ENCODE results near the gene DRC3.

The DRC3 gene

DNA sequence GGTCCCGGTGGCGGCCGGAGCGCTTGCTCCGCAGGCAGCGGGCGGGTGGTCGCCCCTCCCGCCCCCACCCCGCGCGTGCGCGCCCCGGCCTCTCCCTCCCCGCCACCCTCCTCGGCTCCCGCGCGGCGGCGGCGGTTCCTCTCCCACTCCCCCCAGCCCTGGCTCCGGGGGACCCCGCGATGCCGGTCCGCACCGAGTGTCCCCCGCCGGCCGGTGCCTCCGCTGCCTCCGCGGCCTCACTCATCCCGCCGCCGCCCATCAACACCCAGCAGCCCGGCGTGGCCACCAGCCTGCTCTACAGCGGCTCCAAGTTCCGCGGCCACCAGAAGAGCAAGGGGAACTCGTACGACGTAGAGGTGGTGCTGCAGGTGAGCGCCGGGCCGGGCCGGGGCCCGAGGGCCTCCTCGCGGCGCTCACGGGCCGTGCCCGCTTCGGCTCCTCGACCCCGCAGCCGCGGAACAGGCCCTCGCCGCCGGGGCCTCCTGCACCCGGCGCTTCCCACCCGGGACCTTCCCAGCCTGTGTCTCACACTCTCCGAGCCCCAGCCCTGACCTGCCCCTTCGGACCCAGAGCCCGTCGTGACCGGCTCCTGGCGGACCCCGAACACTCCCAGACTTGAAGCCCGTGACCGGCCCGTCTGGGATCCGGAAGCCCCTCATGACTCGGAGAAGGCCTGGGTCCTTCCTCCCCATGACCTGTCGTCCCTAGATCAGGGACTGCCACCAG, 67.0 kb downstream of the DRC3 start:
- peak overlapping the region; percentile 90 for H2AFZ ChIP-seq (ENCODE audit: low read length)
- peak overlapping the region; percentile 89 for H3K4me2 ChIP-seq (ENCODE audit: insufficient read depth, low read length, poor library complexity, severe bottlenecking)
- H4K91ac ChIP-seq (ENCODE audit: low read depth, low read length, poor library complexity): peak overlapping the region; percentile 34
- H3K36me3 ChIP-seq (replicated peaks in 1 of 2; ENCODE audit: control insufficient read depth in 2 of 2, insufficient read depth in 2 of 2, low read length in 2 of 2): peaks cover 0 to 3% of the 10 kb centered on the region in 2 donors
- no peak overlapping the region for H2BK5ac ChIP-seq (ENCODE audit: low read length)
- WGBS, 2 donors (ENCODE audit: extremely low coverage in 2 of 2, insufficient read length in 2 of 2, insufficient replicate concordance in 1 of 2): no CpG with 5 or more reads among the region's 81 CpGs
- H3K27ac ChIP-seq (replicated peaks; ENCODE audit: low read length): no peak overlapping the region
- no peak overlapping the region for H2BK12ac ChIP-seq (ENCODE audit: low read length)
- peak overlapping the region; percentile 84 for H3K9ac ChIP-seq (ENCODE audit: low read depth, low read length, poor library complexity)
- peak overlapping the region; percentile 98 for H3K18ac ChIP-seq (ENCODE audit: low read length)
- no peak overlapping the region for H3K4ac ChIP-seq (ENCODE audit: low read length)
- H3K9me3 ChIP-seq (replicated peaks in 1 of 2; ENCODE audit: control insufficient read depth in 2 of 2, insufficient read depth in 1 of 2, low read depth in 1 of 2, low read length in 2 of 2): no peaks in the 10 kb centered on the region
- peaks cover 6% of the 10 kb centered on the region for H3K79me1 ChIP-seq (ENCODE audit: low read depth, low read length)
- H3K27me3 ChIP-seq (ENCODE audit: control insufficient read depth in 3 of 3, insufficient read depth in 3 of 3, low read depth in 1 of 3, low read length in 3 of 3): peaks cover 0 to 2% (median 0%) of the 10 kb centered on the region in 3 experiments
- peak overlapping the region; percentile 43 for H2BK120ac ChIP-seq (ENCODE audit: low read depth, low read length)
- H3K23ac ChIP-seq (ENCODE audit: low read depth, low read length, poor library complexity): peak overlapping the region; percentile 90
- peak overlapping the region; percentile 98 for H3K14ac ChIP-seq (ENCODE audit: low read length)
- no peak overlapping the region for H2AK5ac ChIP-seq (ENCODE audit: low read depth, low read length)
- no peak overlapping the region for H4K8ac ChIP-seq (ENCODE audit: low read depth, low read length)
- DNase-seq (ENCODE audit: low spot score): peak; percentile 18
- H2BK15ac ChIP-seq (ENCODE audit: low read length): no peak overlapping the region
- peaks cover 13 to 17% of the 10 kb centered on the region in 2 donors for H3K4me1 ChIP-seq (ENCODE audit: control insufficient read depth in 2 of 2, insufficient read depth in 1 of 2, low read depth in 1 of 2, low read length in 2 of 2)
- peak overlapping the region; percentile 72 to 94 for H3K4me3 ChIP-seq (ENCODE audit: low read length in 2 of 2)

DNA sequence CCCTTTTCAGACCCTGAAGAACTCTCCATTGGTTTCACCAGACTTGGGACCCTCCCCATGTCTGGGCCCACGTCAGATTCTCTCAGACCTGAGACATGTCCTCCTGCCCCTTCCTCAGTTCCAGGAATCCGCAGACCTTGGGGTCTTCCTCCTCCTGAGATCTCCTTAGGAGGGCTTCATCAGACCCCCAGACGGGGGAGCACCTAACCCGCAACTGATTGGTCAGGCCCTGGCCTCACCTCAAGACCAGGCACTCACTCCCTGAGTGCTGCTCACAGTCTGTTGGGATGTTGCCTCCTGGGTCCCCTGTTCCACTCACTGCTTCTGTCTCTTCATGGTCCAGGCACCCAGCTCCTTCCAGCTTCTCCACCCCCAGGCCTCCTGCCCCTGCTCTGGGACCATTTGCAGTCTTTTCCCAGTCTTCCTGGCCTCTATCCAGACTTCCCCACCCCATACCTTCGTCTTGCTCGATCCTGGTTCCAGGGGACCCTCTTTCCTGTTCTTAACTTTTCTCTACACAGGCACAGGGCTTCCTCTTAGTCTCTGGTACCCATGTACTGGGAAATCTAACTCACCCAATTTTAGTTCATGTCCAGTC, 67.7 kb downstream of the DRC3 start:
- H2BK12ac ChIP-seq (ENCODE audit: low read length): no peak overlapping the region
- no peak overlapping the region for H3K27ac ChIP-seq (replicated peaks; ENCODE audit: low read length)
- peaks cover 6% of the 10 kb centered on the region for H3K79me1 ChIP-seq (ENCODE audit: low read depth, low read length)
- peak overlapping the region; percentile 90 for H2AFZ ChIP-seq (ENCODE audit: low read length)
- no peak overlapping the region for H4K91ac ChIP-seq (ENCODE audit: low read depth, low read length, poor library complexity)
- no peak overlapping the region for H3K23ac ChIP-seq (ENCODE audit: low read depth, low read length, poor library complexity)
- peaks cover 13 to 17% of the 10 kb centered on the region in 2 donors for H3K4me1 ChIP-seq (ENCODE audit: control insufficient read depth in 2 of 2, insufficient read depth in 1 of 2, low read depth in 1 of 2, low read length in 2 of 2)
- H2BK120ac ChIP-seq (ENCODE audit: low read depth, low read length): no peak overlapping the region
- DNase-seq (ENCODE audit: low spot score): no peak
- no CpG with 5 or more reads among the region's 6 CpGs for WGBS, 2 donors (ENCODE audit: extremely low coverage in 2 of 2, insufficient read length in 2 of 2, insufficient replicate concordance in 1 of 2)
- H3K4me3 ChIP-seq (ENCODE audit: low read length in 2 of 2): peak overlapping the region; percentile 72 to 94
- no peaks in the 10 kb centered on the region for H3K9me3 ChIP-seq (replicated peaks in 1 of 2; ENCODE audit: control insufficient read depth in 2 of 2, insufficient read depth in 1 of 2, low read depth in 1 of 2, low read length in 2 of 2)
- no peak overlapping the region for H4K8ac ChIP-seq (ENCODE audit: low read depth, low read length)
- peaks cover 0 to 2% (median 0%) of the 10 kb centered on the region in 3 experiments for H3K27me3 ChIP-seq (ENCODE audit: control insufficient read depth in 3 of 3, insufficient read depth in 3 of 3, low read depth in 1 of 3, low read length in 3 of 3)
- peak overlapping the region; percentile 84 for H3K9ac ChIP-seq (ENCODE audit: low read depth, low read length, poor library complexity)
- H3K18ac ChIP-seq (ENCODE audit: low read length): no peak overlapping the region
- H2BK15ac ChIP-seq (ENCODE audit: low read length): no peak overlapping the region
- peak overlapping the region; percentile 89 for H3K4me2 ChIP-seq (ENCODE audit: insufficient read depth, low read length, poor library complexity, severe bottlenecking)
- H3K36me3 ChIP-seq (replicated peaks in 1 of 2; ENCODE audit: control insufficient read depth in 2 of 2, insufficient read depth in 2 of 2, low read length in 2 of 2): peaks cover 3 to 5% of the 10 kb centered on the region in 2 donors
- peak overlapping the region; percentile 8 for H2AK5ac ChIP-seq (ENCODE audit: low read depth, low read length)
- H2BK5ac ChIP-seq (ENCODE audit: low read length): no peak overlapping the region
- peak overlapping the region; percentile 28 for H3K14ac ChIP-seq (ENCODE audit: low read length)
- no peak overlapping the region for H3K4ac ChIP-seq (ENCODE audit: low read length)

DNA sequence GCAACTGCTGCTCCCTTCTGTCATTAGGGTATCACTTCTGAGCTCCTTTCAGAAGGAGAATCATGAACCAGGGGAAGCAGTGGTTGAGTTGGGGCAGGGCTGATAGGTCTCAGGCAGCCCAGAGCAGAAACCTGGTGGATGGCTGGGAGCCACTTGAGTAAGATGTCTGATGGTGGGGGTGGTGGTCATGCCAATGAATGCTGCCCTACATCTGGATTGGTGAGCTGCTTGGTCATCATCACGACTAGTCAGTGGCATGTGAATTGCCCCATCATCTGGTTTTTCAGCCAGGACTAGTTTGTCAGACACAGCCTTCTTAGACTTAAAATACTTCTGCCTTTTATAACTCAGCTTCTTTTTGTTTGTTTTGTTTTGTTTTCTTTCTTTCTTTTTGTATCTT, 69.1 kb downstream of the DRC3 start:
- H3K4ac ChIP-seq (ENCODE audit: low read length): no peak overlapping the region
- H3K79me1 ChIP-seq (ENCODE audit: low read depth, low read length): peaks cover 6% of the 10 kb centered on the region
- H3K14ac ChIP-seq (ENCODE audit: low read length): no peak overlapping the region
- no peak overlapping the region for H2BK5ac ChIP-seq (ENCODE audit: low read length)
- H3K18ac ChIP-seq (ENCODE audit: low read length): no peak overlapping the region
- H4K8ac ChIP-seq (ENCODE audit: low read depth, low read length): no peak overlapping the region
- H3K4me3 ChIP-seq (ENCODE audit: low read length in 2 of 2): no peak overlapping the region
- no peak overlapping the region for H3K4me2 ChIP-seq (ENCODE audit: insufficient read depth, low read length, poor library complexity, severe bottlenecking)
- no peak overlapping the region for H3K27ac ChIP-seq (replicated peaks; ENCODE audit: low read length)
- no peak overlapping the region for H2BK12ac ChIP-seq (ENCODE audit: low read length)
- H2BK120ac ChIP-seq (ENCODE audit: low read depth, low read length): no peak overlapping the region
- H3K9ac ChIP-seq (ENCODE audit: low read depth, low read length, poor library complexity): no peak overlapping the region
- H2BK15ac ChIP-seq (ENCODE audit: low read length): no peak overlapping the region
- H2AFZ ChIP-seq (ENCODE audit: low read length): no peak overlapping the region
- peaks cover 13 to 19% of the 10 kb centered on the region in 2 donors for H3K4me1 ChIP-seq (ENCODE audit: control insufficient read depth in 2 of 2, insufficient read depth in 1 of 2, low read depth in 1 of 2, low read length in 2 of 2)
- no peak overlapping the region for H4K91ac ChIP-seq (ENCODE audit: low read depth, low read length, poor library complexity)
- H3K9me3 ChIP-seq (replicated peaks in 1 of 2; ENCODE audit: control insufficient read depth in 2 of 2, insufficient read depth in 1 of 2, low read depth in 1 of 2, low read length in 2 of 2): no peaks in the 10 kb centered on the region
- no peak for DNase-seq (ENCODE audit: low spot score)
- peaks cover 0 to 2% (median 0%) of the 10 kb centered on the region in 3 experiments for H3K27me3 ChIP-seq (ENCODE audit: control insufficient read depth in 3 of 3, insufficient read depth in 3 of 3, low read depth in 1 of 3, low read length in 3 of 3)
- no CpG with 5 or more reads among the region's 1 CpG for WGBS, 2 donors (ENCODE audit: extremely low coverage in 2 of 2, insufficient read length in 2 of 2, insufficient replicate concordance in 1 of 2)
- peaks cover 6 to 15% of the 10 kb centered on the region in 2 donors for H3K36me3 ChIP-seq (replicated peaks in 1 of 2; ENCODE audit: control insufficient read depth in 2 of 2, insufficient read depth in 2 of 2, low read length in 2 of 2)
- no peak overlapping the region for H2AK5ac ChIP-seq (ENCODE audit: low read depth, low read length)
- no peak overlapping the region for H3K23ac ChIP-seq (ENCODE audit: low read depth, low read length, poor library complexity)

DNA sequence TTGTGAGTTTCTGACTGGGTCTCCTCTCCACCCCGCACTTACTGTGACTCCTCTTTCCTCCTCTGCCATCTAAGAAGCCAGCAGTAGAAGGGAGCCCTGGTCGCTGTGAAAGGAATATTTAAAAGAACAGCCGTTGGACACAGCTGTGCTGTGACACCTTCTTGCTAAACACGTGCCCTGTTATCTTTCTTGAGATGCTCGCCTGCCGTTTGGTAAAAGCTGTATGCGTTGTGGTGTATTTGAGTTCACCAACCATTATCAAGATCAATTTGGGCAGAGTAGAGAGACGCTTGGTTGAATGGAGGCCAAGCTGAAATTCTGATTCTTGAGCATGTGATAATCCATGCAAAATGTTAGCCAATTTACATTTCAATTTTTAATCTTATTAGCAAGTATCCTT, 70.3 kb downstream of the DRC3 start:
- H3K18ac ChIP-seq (ENCODE audit: low read length): no peak overlapping the region
- H2AFZ ChIP-seq (ENCODE audit: low read length): no peak overlapping the region
- no peak overlapping the region for H3K14ac ChIP-seq (ENCODE audit: low read length)
- no peak overlapping the region for H3K9ac ChIP-seq (ENCODE audit: low read depth, low read length, poor library complexity)
- no peak overlapping the region for H2BK5ac ChIP-seq (ENCODE audit: low read length)
- no peak overlapping the region for H3K4ac ChIP-seq (ENCODE audit: low read length)
- no peak overlapping the region for H3K4me3 ChIP-seq (ENCODE audit: low read length in 2 of 2)
- no CpG with 5 or more reads among the region's 8 CpGs for WGBS, 2 donors (ENCODE audit: extremely low coverage in 2 of 2, insufficient read length in 2 of 2, insufficient replicate concordance in 1 of 2)
- H3K9me3 ChIP-seq (replicated peaks in 1 of 2; ENCODE audit: control insufficient read depth in 2 of 2, insufficient read depth in 1 of 2, low read depth in 1 of 2, low read length in 2 of 2): no peaks in the 10 kb centered on the region
- no peak overlapping the region for H2AK5ac ChIP-seq (ENCODE audit: low read depth, low read length)
- peaks cover 6% of the 10 kb centered on the region for H3K79me1 ChIP-seq (ENCODE audit: low read depth, low read length)
- H3K36me3 ChIP-seq (replicated peaks in 1 of 2; ENCODE audit: control insufficient read depth in 2 of 2, insufficient read depth in 2 of 2, low read length in 2 of 2): peaks cover 9 to 23% of the 10 kb centered on the region in 2 donors
- H3K4me2 ChIP-seq (ENCODE audit: insufficient read depth, low read length, poor library complexity, severe bottlenecking): no peak overlapping the region
- H3K23ac ChIP-seq (ENCODE audit: low read depth, low read length, poor library complexity): no peak overlapping the region
- no peak overlapping the region for H4K91ac ChIP-seq (ENCODE audit: low read depth, low read length, poor library complexity)
- no peak overlapping the region for H2BK120ac ChIP-seq (ENCODE audit: low read depth, low read length)
- no peak overlapping the region for H2BK15ac ChIP-seq (ENCODE audit: low read length)
- peaks cover 13 to 19% of the 10 kb centered on the region in 2 donors for H3K4me1 ChIP-seq (ENCODE audit: control insufficient read depth in 2 of 2, insufficient read depth in 1 of 2, low read depth in 1 of 2, low read length in 2 of 2)
- H3K27ac ChIP-seq (replicated peaks; ENCODE audit: low read length): no peak overlapping the region
- no peak for DNase-seq (ENCODE audit: low spot score)
- H2BK12ac ChIP-seq (ENCODE audit: low read length): no peak overlapping the region
- H3K27me3 ChIP-seq (ENCODE audit: control insufficient read depth in 3 of 3, insufficient read depth in 3 of 3, low read depth in 1 of 3, low read length in 3 of 3): peaks cover 0 to 2% (median 0%) of the 10 kb centered on the region in 3 experiments
- no peak overlapping the region for H4K8ac ChIP-seq (ENCODE audit: low read depth, low read length)

All from neuronal stem cell (in vitro differentiated cells).